HG02852 (cell line): ENCODE data around the gene ZNF385B.

Experiments used
- ATAC-seq: cut with Tn5 transposase; IDR thresholded peaks from one replicate; pipeline ENCODE4 v1.9.1; 2021; ENCODE audit warnings: mild to moderate bottlenecking, moderate library complexity; ENCODE audit not compliant: unreplicated experiment

The ZNF385B gene

GRCh38 chr2:179751163-179751809, 110.1 kb downstream of the ZNF385B start:
- ATAC-seq: no peak

GRCh38 chr2:179749210-179749609, 112.2 kb downstream of the ZNF385B start:
- ATAC-seq: no peak

- ATAC-seq: no peak
Measured at GRCh38 chr2:179746981-179747380, 114.4 kb downstream of the ZNF385B start.

- no peak for ATAC-seq
Measured at GRCh38 chr2:179745635-179746256, 115.7 kb downstream of the ZNF385B start.

- ATAC-seq: no peak
Measured at GRCh38 chr2:179744401-179744800, 117.0 kb downstream of the ZNF385B start.

GRCh38 chr2:179741317-179741716, 120.1 kb downstream of the ZNF385B start:
- no peak for ATAC-seq

- no peak for ATAC-seq
Measured at GRCh38 chr2:179729966-179730365, 131.4 kb downstream of the ZNF385B start.

GRCh38 chr2:179726461-179727180, 134.8 kb downstream of the ZNF385B start:
- ATAC-seq: no peak

GRCh38 chr2:179724403-179724802, 137.0 kb downstream of the ZNF385B start:
- ATAC-seq: no peak

GRCh38 chr2:179720173-179720772, 141.1 kb downstream of the ZNF385B start:
- ATAC-seq: no peak

GRCh38 chr2:179715871-179716270, 145.5 kb downstream of the ZNF385B start:
- no peak for ATAC-seq

- ATAC-seq: no peak
Measured at GRCh38 chr2:179715196-179715595, 146.2 kb downstream of the ZNF385B start.

- ATAC-seq: no peak
Measured at GRCh38 chr2:179712825-179713224, 148.6 kb downstream of the ZNF385B start.

GRCh38 chr2:179711375-179711774, 150.0 kb downstream of the ZNF385B start:
- ATAC-seq: no peak

- no peak for ATAC-seq
Measured at GRCh38 chr2:179703702-179704101, 157.7 kb downstream of the ZNF385B start.

GRCh38 chr2:179702912-179703311, 158.5 kb downstream of the ZNF385B start:
- ATAC-seq: no peak

GRCh38 chr2:179701524-179702110, 159.8 kb downstream of the ZNF385B start:
- no peak for ATAC-seq

- no peak for ATAC-seq
Measured at GRCh38 chr2:179695486-179695885, 165.9 kb downstream of the ZNF385B start.

GRCh38 chr2:179694963-179695362, 166.4 kb downstream of the ZNF385B start:
- no peak for ATAC-seq

- no peak for ATAC-seq
Measured at GRCh38 chr2:179692610-179693009, 168.8 kb downstream of the ZNF385B start.

GRCh38 chr2:179692043-179692442, 169.4 kb downstream of the ZNF385B start:
- ATAC-seq: no peak
